HUES48 (cell line): ENCODE data around the gene S1PR5.

Experiments
- H3K27ac ChIP-seq: one replicate; pipeline ENCODE4 v1.7.0; 2013; ENCODE audit warnings: low read depth, low read length, inconsistent platforms
- H3K27me3 ChIP-seq: 2 replicates; pipeline ENCODE4 v1.6.1; 2013; ENCODE audit warnings: mild to moderate bottlenecking, low read length; ENCODE audit not compliant: control insufficient read depth, insufficient read depth
- H3K36me3 ChIP-seq: 2 replicates; pipeline ENCODE4 v1.6.1; 2013; ENCODE audit warnings: low read length; ENCODE audit not compliant: control insufficient read depth, insufficient read depth
- H3K4me1 ChIP-seq: 2 replicates; pipeline ENCODE4 v1.6.1; 2013; ENCODE audit warnings: mild to moderate bottlenecking, low read length; ENCODE audit not compliant: control insufficient read depth, insufficient read depth
- H3K4me3 ChIP-seq: 2 replicates; pipeline ENCODE4 v1.5.1; 2013; ENCODE audit warnings: mild to moderate bottlenecking, low read depth, low read length
- H3K9ac ChIP-seq: 2 replicates; pipeline ENCODE4 v1.6.1; 2013; ENCODE audit warnings: mild to moderate bottlenecking, low read depth, low read length, moderate library complexity
- H3K9me3 ChIP-seq: 2 replicates; pipeline ENCODE4 v1.6.1; 2013; ENCODE audit warnings: low read length; ENCODE audit not compliant: control insufficient read depth, insufficient read depth

The S1PR5 gene

DNA sequence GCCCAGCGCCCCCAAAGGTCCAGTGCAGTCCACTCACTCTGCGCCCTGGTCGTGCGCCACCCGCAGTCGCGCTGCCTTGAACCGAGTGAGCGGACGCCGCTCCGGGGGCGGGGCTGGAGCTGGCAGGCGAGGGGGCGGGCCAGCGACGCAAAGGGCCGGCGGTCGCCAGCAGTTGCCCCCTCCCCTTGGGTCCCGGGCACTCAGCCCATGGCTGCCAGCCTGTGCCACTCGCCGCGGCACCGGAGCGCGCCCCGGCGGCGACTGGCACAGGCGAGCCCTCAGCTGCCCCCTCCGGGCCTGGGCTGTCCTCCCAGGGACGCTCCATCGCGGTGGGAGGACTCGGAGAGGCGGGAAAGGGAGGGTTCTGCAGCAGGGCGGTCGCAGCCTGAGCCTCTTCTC, at the start of gene S1PR5:
S1PR5 (minus strand) TSS at position 87 of the 399 bp plus-strand sequence. CDS start 2,436 bp downstream, outside the sequence.
- H3K9me3 ChIP-seq, result no peaks in the 10 kb centered on the region
- H3K4me3 ChIP-seq, result peak within 1 kb of the TSS; percentile 78
- no peak within 1 kb of the TSS for H3K9ac ChIP-seq

DNA sequence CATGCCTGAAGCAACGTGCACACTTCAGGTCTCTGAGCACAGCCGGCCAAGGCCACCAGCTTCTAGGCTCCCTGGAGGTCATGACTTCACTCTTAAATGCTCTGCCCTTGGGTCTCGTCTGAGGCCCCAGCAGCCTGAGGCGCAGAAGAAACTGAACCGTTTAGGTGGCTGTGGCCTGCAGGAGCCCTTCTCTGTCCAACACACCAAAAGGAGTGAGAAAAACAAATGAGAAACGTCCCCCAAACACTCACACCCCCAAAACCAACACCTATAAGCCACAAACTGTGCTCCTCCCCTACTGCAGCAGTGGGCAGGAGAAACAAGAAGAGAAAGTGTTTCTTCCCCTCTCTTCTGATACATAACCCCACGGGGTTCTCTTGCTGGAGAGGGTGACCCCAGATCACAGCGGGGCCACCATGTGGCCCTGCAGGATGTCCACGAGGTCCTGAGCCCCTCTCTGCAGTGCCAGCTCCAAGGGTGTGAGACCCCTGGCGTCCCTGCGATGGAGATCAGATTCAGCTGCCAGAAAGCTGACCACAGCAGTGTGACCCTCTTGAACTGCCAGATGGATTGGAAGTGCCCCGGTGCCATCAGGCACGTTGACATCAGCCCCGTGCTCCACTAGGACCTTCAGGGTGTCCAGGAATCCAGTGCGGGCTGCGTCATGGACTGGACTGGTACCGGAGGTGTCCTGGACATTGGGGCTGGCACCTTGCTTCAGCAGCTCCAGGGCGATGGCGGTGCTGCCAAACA, 49.6 kb upstream of the S1PR5 start:
- H3K36me3 ChIP-seq, result peaks cover 9% of the 10 kb centered on the region
- no peak overlapping the region for H3K9ac ChIP-seq
- H3K4me3 ChIP-seq, result no peak overlapping the region
- no peaks in the 10 kb centered on the region for H3K9me3 ChIP-seq
- no peak overlapping the region for H3K27ac ChIP-seq
- peaks cover 11% of the 10 kb centered on the region for H3K4me1 ChIP-seq
- H3K27me3 ChIP-seq, result peaks cover 13% of the 10 kb centered on the region

More for the DNA sequence above, at the start of gene S1PR5:
- no peak within 1 kb of the TSS for H3K27ac ChIP-seq
- peaks cover 71% of the 10 kb centered on the region for H3K27me3 ChIP-seq
- peaks cover 9% of the 10 kb centered on the region; the same call in 1 of the 2 replicates for H3K4me1 ChIP-seq
- H3K36me3 ChIP-seq, result no peaks in the 10 kb centered on the region

DNA sequence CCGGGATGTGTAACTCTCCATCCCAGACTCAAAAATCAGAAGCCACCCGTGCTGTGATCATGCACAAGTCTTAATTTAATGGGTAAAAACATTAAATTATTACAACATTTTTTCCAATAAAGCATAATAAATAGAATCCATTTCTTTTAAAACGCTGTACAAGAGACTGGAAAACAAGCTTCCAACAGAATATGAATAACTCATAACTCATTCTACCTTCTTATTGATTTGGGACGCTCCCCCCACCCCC, 49.1 kb upstream of the S1PR5 start:
- Histone ChIP-seq H3K27me3 (peaks cover 13% of the 10 kb centered on the region), H3K9me3 (no peaks in the 10 kb centered on the region), H3K27ac (no peak overlapping the region), H3K4me3 (peak overlapping the region; percentile 83), H3K9ac (no peak overlapping the region), H3K4me1 (peaks cover 11% of the 10 kb centered on the region), H3K36me3 (peaks cover 11% of the 10 kb centered on the region)

DNA sequence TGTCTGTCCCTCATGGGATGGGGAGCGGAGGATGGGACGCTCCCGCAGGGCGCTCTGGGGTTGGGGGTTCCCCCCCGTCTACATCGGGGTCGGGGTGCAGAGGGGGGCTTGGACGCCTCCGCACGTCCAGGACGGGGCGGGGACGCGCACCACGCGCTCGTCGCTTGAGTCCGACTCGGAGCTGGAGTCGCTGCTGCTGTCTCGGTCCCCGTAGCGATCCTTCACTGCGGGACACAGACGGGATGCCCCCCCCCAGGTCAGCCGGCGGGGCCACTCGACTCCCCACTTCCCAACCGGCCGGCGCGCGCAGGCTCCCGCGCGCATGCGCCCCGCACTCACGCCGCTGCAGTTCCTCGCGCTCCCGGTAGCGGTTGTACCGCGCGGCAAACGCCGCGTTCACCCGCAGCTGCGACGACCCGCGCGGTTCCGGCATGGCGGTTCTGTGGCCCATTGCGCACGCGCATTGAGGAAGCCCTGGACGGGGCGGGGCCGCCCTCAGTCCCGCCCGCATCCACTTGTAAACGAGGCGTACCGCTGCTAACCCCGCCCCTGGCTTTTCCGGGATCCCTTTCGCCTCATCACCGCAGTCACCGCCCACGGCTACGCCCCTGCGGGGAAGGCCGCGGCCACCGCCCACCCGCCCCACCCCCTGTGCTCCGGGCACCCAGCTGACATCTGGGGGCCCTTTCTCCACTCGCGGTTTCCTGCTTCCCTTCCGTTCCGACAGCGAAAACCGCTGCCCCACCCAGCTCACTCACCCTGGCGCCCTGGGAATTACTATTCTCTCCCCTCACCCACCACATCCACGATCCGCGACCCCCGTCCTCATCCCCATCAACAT, 48.5 kb upstream of the S1PR5 start, which contains the start of gene KRI1:
KRI1 (minus strand) TSS at position 444 of the 841 bp plus-strand sequence; CDS start at position 433, 11 bp downstream.
- peak within 1 kb of the TSS; percentile 75 for H3K9ac ChIP-seq
- H3K36me3 ChIP-seq, result peaks cover 17% of the 10 kb centered on the region
- peak within 1 kb of the TSS; percentile 83 for H3K4me3 ChIP-seq
- peaks cover 11% of the 10 kb centered on the region for H3K4me1 ChIP-seq
- peak within 1 kb of the TSS; percentile 89 for H3K27ac ChIP-seq
- peaks cover 13% of the 10 kb centered on the region for H3K27me3 ChIP-seq
- no peaks in the 10 kb centered on the region for H3K9me3 ChIP-seq

- H3K36me3 ChIP-seq, result peaks cover 24% of the 10 kb centered on the region
- H3K4me3 ChIP-seq, result peak overlapping the region; percentile 83
Observed at GRCh38 chr19:10565028-10565566, 47.9 kb upstream of the S1PR5 start.

GRCh38 chr19:10562609-10563008, 45.4 kb upstream of the S1PR5 start:
- H3K36me3 ChIP-seq, result peaks cover 45% of the 10 kb centered on the region
- peaks cover 6% of the 10 kb centered on the region for H3K4me1 ChIP-seq
- no peak overlapping the region for H3K27ac ChIP-seq
- H3K9ac ChIP-seq, result no peak overlapping the region
- peaks cover 10% of the 10 kb centered on the region for H3K27me3 ChIP-seq
- H3K4me3 ChIP-seq, result no peak overlapping the region
- H3K9me3 ChIP-seq, result no peaks in the 10 kb centered on the region

More at GRCh38 chr19:10565028-10565566, 47.9 kb upstream of the S1PR5 start:
- peak overlapping the region; percentile 75 for H3K9ac ChIP-seq
- no peaks in the 10 kb centered on the region for H3K9me3 ChIP-seq
- H3K27ac ChIP-seq, result peak overlapping the region; percentile 89
- H3K27me3 ChIP-seq, result peaks cover 13% of the 10 kb centered on the region
- peaks cover 11% of the 10 kb centered on the region for H3K4me1 ChIP-seq

GRCh38 chr19:10560154-10560553, 42.9 kb upstream of the S1PR5 start:
- H3K9ac ChIP-seq, result no peak overlapping the region
- H3K27ac ChIP-seq, result no peak overlapping the region
- no peaks in the 10 kb centered on the region for H3K27me3 ChIP-seq
- no peaks in the 10 kb centered on the region for H3K9me3 ChIP-seq
- no peak overlapping the region for H3K4me3 ChIP-seq
- peaks cover 68% of the 10 kb centered on the region for H3K36me3 ChIP-seq
- H3K4me1 ChIP-seq, result peaks cover 5% of the 10 kb centered on the region; the same call in 1 of the 2 replicates

DNA sequence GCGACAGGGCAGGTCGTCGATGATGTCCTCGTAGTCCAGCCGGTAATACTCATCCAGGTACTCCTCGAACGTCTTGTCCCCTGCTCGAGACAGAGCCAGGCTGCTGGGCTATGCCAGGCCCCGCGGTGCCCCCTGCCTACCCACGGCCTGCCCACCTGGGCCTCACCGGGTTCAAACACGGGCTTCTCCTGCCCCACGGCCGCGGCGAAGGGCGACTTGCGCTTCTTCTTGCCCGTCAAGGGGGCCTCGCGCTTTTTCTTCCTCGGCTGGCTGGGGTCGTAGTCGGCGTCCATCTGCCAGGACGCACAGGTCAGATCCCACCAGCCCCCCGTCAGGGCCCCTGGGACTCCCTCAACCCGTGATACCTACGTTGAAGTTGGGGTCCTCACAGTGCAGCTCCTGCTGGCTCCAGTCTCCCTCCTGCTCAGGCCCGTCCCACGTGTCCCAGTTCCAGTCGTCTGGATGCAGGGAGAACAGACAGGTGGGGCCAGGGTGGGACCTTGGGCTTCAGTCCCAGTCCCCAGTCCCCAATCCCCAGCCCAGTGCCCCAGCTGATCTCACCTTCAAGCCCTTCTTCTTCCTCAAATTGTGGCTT, 40.5 kb upstream of the S1PR5 start:
- Histone ChIP-seq H3K27ac (no peak overlapping the region), H3K4me1 (no peaks in the 10 kb centered on the region), H3K36me3 (peaks cover 88% of the 10 kb centered on the region), H3K27me3 (no peaks in the 10 kb centered on the region), H3K4me3 (no peak overlapping the region), H3K9me3 (no peaks in the 10 kb centered on the region), H3K9ac (no peak overlapping the region)

DNA sequence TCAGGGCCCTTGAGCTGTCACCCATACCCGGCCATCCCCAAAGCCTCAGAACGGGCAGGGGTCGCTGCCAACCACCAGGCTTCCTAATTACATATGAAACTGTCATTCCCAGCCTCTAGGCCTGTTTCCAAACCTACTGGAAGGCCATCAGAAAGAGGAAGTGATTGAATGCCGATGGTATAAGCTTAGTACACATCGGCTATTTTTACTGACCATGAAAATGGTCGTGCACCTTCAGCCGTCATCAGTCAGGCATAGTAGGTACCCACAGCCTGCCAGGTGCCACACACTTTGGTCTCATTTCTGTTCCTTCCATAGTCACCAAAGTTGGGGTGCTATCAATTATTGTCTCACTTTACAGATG, 38.3 kb upstream of the S1PR5 start:
- Histone ChIP-seq H3K27ac (no peak overlapping the region), H3K27me3 (no peaks in the 10 kb centered on the region), H3K4me3 (no peak overlapping the region), H3K9ac (no peak overlapping the region), H3K4me1 (no peaks in the 10 kb centered on the region), H3K36me3 (peaks cover 80% of the 10 kb centered on the region), H3K9me3 (no peaks in the 10 kb centered on the region)

DNA sequence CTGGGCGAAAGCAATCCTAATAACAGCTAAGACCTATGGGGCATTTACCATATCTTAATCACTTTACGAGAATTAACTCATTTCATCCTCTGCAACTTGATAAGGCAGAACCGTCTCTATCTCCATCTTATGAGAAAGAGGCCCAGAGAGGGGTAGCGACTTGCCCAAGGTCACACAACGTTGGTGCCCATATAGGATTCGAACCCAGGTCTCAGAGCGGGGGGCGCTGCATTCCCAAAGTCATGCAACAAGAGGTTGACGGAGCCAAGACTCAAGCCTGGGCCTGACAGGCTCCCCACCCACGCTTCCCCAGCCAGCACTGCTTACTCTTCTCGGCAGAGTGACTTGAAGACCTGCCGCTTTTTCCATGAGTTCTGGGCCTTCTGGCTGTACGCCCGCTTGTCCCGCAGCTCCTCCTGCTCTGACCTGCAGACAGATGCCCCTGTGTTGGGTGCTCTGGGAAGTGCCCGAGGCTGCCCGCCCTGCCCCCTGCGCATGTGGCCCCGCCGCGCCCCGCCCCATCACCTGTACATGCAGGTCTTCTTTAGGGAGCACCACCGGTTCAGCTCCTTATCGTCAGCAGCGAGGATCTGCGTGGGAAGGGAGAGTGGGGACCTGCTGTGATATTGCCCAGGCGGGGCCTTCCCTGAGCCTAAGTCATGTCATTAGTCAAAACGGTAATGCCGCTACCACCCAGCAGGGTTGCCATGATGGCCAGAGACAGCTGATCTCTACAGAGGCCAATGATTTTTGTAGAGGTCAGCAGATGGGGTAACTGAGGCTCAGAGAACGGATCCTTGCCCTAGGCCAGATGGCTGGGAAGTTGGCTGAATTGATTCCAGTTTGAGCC, 37.7 kb upstream of the S1PR5 start:
- H3K4me1 ChIP-seq, result no peaks in the 10 kb centered on the region
- no peak overlapping the region for H3K4me3 ChIP-seq
- no peaks in the 10 kb centered on the region for H3K9me3 ChIP-seq
- H3K27me3 ChIP-seq, result no peaks in the 10 kb centered on the region
- no peak overlapping the region for H3K27ac ChIP-seq
- no peak overlapping the region for H3K9ac ChIP-seq
- H3K36me3 ChIP-seq, result peaks cover 79% of the 10 kb centered on the region
